Measurements from ENCODE around the gene GAB1. TPM values are rescaled to one million over a fixed set of nuclear protein-coding genes. Genes with fewer than 3 reads are reported as not detected.

Gene GAB1
- total RNA-seq, 2 experiments from 2014 or later = 0.29 to 0.34 TPM

GRCh38 chr4:143404555-143404954 is 67.9 kb downstream of the GAB1 start:
- ChIA-PET POLR2A (no interaction called here), CTCF (no interaction called here)

DNA sequence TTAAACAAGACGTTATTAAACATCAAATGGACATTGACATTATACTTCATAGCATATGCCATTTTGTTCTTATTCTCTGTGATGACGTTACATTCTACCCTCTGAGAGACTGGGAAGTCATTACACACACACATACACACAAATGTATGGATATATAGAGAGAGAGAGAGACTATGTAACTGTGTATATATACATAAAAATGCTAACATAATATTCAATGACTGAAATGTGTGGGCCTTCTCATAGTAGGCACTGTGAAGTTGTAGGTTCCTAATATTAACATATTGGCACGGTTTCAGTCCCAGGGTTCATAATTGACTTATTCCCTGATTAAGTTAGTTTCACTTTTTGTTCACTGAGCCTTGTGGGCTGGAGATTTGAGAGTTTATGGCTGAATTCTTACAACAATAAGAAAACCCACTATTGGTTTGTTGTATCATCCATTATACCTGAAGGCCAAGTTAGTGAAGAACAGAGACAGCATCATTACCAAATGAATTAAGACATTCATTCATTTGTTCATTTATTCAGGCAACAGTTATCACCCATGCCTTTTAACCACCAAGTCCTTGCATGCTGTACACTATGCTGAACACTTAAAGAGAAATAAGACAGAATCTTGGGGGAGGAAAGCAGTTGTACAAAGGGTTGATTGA is 68.5 kb downstream of the GAB1 start:
- CTCF ChIA-PET = no interaction called here
- POLR2A ChIA-PET = no interaction called here

DNA sequence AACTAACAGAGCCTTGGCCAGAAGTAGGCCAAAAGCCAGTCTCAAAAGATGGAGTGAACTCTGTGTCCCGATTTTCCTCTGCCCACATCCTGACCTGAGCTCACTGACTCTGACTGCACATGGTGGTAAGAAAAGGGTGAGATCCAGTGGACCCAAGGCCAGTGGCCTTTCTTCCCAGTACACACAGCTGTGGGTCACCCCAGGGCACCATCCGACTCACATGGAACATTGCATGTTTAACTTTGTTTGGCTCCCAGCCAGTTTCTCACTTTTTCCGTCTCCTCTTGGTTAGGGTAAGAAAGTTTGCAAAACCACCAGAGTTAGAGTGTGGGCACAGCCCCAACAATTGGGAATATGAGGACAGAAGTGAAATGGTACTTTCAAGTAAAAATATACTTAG is 69.8 kb downstream of the GAB1 start:
- POLR2A ChIA-PET = no interaction called here
- CTCF ChIA-PET = interaction anchor here (0.6 kb wide), 1 partner anchor 15 kb away, joined by 4 read pairs; no protein-coding TSS in a partner anchor

DNA sequence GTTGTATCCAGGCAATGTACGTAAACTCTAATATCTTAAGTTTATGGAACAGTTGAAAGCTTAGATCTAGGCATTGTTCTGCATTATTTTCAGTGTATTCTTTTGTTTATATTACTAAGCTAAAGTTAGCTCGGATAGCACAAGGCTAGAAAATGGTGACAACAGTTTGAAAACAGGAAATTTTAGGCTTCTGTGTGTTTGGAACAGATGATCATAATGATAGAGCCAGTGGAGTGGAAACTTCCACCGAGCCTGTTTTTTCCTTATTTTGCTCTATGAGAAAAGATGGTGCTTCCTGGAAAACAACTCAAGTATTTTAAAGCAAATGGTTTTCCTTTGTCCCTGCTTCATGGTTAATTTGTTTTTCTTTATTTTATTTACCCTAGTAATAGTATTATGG is 70.8 kb downstream of the GAB1 start:
- ChIA-PET POLR2A (no interaction called here), CTCF (no interaction called here)

- POLR2A ChIA-PET = no interaction called here
- CTCF ChIA-PET = no interaction called here
Observed at GRCh38 chr4:143407888-143408287, 71.2 kb downstream of the GAB1 start.

- POLR2A ChIA-PET = no interaction called here
- CTCF ChIA-PET = no interaction called here
Observed at GRCh38 chr4:143410015-143410414, 73.3 kb downstream of the GAB1 start.

GRCh38 chr4:143411527-143412419 is 75.1 kb downstream of the GAB1 start:
- POLR2A ChIA-PET = no interaction called here
- CTCF ChIA-PET = no interaction called here

- ChIA-PET CTCF (no interaction called here), POLR2A (no interaction called here)
Observed at GRCh38 chr4:143412420-143412758, 75.7 kb downstream of the GAB1 start.

GRCh38 chr4:143417679-143418403 is 81.2 kb downstream of the GAB1 start:
- POLR2A ChIA-PET = no interaction called here
- CTCF ChIA-PET = no interaction called here

- CTCF ChIA-PET = no interaction called here
- POLR2A ChIA-PET = no interaction called here
Observed at GRCh38 chr4:143420227-143420626, 83.6 kb downstream of the GAB1 start.

GRCh38 chr4:143421609-143422008 is 84.9 kb downstream of the GAB1 start:
- ChIA-PET POLR2A (no interaction called here), CTCF (interaction anchor here (0.7 kb wide), 1 partner anchor 15 kb away, joined by 4 read pairs; no protein-coding TSS in a partner anchor)

GRCh38 chr4:143424276-143424675 is 87.6 kb downstream of the GAB1 start:
- ChIA-PET POLR2A (no interaction called here), CTCF (no interaction called here)

- POLR2A ChIA-PET = no interaction called here
- CTCF ChIA-PET = no interaction called here
Observed at GRCh38 chr4:143431526-143432257, 95.0 kb downstream of the GAB1 start.

- ChIA-PET POLR2A (no interaction called here), CTCF (no interaction called here)
Observed at GRCh38 chr4:143432258-143432591, 95.5 kb downstream of the GAB1 start.

DNA sequence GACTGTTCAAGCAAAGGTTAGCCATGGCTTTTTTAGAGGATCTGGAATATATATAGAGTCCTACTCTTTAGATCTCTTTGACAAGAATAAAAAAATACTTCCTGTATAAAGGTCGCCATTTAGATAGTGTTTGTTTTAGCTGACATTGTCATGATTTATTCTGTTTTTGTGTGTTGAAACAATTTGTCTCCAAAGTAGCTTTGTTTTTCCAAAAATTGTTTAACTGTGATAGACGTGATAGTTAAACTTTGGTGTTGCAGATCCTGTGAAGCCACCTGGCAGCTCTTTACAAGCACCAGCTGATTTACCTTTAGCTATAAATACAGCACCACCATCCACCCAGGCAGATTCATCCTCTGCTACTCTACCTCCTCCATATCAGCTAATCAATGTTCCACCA is 96.6 kb downstream of the GAB1 start:
- POLR2A ChIA-PET = no interaction called here
- CTCF ChIA-PET = no interaction called here

DNA sequence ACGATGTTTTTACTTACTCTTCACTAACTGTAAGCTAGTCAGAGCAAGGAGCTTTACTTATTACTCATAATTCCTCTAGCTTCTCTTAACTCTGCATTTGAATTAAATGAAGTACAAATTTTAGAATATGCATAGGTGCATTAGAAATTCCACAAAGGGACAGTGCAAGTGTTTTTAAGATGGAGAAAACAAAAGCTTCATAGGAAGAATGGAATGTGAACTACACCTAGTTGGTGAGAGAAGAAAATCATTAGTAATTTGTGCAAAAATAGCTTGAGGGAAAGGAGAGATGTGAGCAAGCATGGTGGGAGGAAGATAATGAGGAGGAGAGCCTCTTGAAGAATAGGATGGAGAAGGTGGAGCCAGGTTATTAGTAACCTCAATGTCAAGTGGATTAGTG is 99.3 kb downstream of the GAB1 start:
- ChIA-PET POLR2A (no interaction called here), CTCF (no interaction called here)

DNA sequence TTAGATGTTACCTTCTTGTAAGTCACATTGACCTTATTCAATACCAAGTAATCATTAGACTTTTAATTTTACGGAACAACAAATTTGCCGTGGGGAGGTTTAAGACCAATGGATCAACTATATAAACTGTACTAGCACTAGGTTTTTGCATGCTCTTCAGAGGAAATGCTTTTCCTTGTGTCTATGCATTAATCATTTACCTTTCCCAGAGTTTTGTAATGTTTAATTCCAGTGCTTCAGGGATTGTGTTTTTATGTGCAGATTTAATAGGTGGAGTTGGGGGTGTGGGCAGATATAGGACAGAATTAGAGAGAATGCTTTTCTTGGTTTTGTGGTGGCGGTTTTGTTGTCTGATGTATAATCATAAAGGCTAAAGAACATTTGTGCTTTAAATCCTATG is 100.8 kb downstream of the GAB1 start:
- CTCF ChIA-PET = interaction anchor here (0.7 kb wide), 1 partner anchor 191 kb away, joined by 3 read pairs; no protein-coding TSS in a partner anchor
- POLR2A ChIA-PET = no interaction called here

- POLR2A ChIA-PET = no interaction called here
Observed at GRCh38 chr4:143437937-143438336, 101.3 kb downstream of the GAB1 start.

GRCh38 chr4:143438710-143439109 is 102.0 kb downstream of the GAB1 start:
- CTCF ChIA-PET = no interaction called here

More at GRCh38 chr4:143437937-143438336, 101.3 kb downstream of the GAB1 start:
- CTCF ChIA-PET = no interaction called here

GRCh38 chr4:143441109-143441508 is 104.4 kb downstream of the GAB1 start:
- POLR2A ChIA-PET = no interaction called here
- CTCF ChIA-PET = no interaction called here

More at GRCh38 chr4:143438710-143439109, 102.0 kb downstream of the GAB1 start:
- POLR2A ChIA-PET = no interaction called here
